GM12801 (cell line): ENCODE results near the gene CLSTN2.

Experiments
- CTCF ChIP-seq: IDR thresholded peaks from one replicate; pipeline ENCODE4 v1.5.1; 2011; ENCODE audit warnings: control low read depth; ENCODE audit not compliant: insufficient read length; ENCODE audit errors: extremely low read depth

The CLSTN2 gene

GRCh38 chr3:140153736-140154135 lies 218.8 kb downstream of the CLSTN2 start:
- TF ChIP-seq CTCF = no peak

DNA sequence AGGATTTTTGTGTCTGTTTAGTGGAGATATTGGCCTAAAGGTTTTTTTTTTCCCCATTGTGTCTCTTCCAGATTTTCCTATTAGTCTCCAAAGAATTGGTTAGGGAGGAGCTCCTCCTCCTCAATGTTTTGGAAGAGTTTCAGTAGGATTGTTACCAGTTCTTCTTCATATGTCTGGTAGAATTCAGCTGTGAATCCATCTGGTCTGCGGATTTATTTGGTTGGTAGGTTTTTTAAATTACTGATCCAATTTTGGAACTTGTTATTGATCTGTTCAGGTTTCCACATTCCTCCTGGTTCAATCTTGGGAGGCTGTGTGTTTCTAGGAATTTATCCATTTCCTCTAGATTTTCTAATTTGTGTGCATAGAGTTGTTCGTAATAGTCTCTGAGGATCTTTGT lies 222.2 kb downstream of the CLSTN2 start:
- no peak for TF ChIP-seq CTCF

DNA sequence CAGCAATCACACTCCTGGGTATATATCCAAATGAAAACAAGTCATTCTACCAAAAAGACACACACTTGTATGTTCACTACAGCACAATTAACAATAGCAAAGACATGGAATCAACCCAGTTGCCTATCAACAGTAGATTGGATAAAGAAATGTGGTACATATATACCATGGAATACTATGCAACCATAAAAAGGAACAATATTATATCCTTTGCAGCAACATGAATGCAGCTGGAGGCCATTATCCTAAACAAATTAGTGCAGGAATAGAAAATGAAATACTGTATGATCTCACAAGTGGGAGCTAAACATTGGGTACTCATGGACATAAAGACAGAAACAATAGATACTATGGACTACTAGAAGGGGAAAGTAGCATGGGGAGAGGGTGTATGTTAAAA lies 224.7 kb downstream of the CLSTN2 start:
- TF ChIP-seq CTCF = no peak

GRCh38 chr3:140160553-140160952 lies 225.6 kb downstream of the CLSTN2 start:
- TF ChIP-seq CTCF = no peak

DNA sequence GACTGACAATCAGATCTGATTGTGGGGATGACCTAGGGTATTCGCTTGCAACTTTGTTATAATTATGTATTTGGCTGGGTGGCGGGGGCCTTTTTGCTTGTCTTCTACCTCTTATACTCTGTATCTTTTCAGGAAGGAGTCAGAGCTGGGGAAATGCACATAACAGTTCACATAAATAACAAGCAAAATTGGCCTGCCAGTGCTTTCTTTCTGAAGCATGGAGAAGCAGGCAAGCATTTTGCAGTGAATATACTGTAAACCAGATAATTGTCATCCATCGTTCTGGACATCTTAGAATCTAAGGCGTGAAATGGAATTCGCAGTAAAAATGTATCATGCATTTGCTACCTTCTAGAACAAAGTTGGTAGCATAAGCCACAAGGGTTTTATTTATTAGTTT lies 227.6 kb downstream of the CLSTN2 start:
- no peak for TF ChIP-seq CTCF

DNA sequence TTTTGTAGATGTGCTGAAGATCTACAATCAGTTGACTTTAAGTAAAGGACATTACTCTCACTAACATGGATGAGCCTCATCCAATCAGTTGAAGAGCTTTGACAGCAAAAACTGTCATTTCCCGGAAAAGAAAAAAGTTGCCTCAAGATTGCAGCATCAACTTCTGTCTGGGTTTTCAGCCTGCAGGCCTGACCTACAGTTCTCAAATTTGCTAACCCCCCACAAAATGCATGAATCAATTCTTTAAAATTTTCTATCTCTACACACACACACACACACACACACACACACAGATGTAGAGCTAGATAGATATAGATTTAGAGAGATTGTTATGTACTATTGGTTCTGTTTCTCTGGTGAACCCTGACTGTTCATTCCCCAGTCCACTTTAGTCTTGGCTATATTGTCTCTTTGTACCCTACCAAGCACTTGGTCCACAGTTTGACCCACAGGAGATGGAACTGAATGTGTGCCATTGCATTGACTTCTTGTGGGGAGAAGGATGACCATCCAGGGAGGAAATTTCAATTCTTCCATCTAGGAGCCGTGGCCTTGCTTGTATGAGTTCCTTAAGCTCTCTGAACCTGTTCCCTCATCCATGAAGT lies 228.3 kb downstream of the CLSTN2 start:
- TF ChIP-seq CTCF = no peak

DNA sequence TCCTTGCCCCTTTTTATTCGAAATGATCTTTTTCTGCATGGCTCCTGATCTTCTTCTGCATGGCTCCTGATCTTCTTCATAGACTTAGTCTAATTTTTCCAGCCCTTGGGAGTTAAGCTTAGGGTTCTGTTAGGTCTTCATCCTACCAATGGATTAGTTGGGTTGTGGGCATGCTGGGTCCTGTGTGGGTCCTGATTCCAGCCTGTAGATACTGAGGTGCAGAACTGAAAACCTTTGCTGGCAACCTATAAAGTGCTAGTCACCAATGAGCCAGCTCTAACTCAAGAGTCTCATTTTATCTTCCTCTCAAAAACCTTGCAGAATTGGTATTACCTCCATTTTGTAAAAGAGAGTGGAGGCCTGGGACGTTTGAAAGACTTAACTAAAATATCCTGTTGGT lies 229.2 kb downstream of the CLSTN2 start:
- no peak for TF ChIP-seq CTCF
